ENCODE results near the gene FAM81A. TPM values are rescaled to one million over a fixed set of nuclear protein-coding genes. Genes with fewer than 3 reads are reported as not detected.

Gene FAM81A
- polyA plus RNA-seq, 1 donor (not counting 4 experiments of a cell fraction or from before 2014, with no cell fraction given) = 0.84 TPM

- TF ChIP-seq CTCF (optimal IDR thresholded peaks at IDR 0.05 in 1 of 3, IDR thresholded peaks at IDR 0.05 in 1 of 3, conservative IDR thresholded peaks at IDR 0.05 in 1 of 3; ENCODE audit: extremely low read depth in 1 of 3, insufficient read depth in 2 of 3, low read length in 3 of 3) = no peak
- no peak for TF ChIP-seq EZH2 (IDR thresholded peaks at IDR 0.05; ENCODE audit: low read length)
- dilution Hi-C loops (cut with MboI; ENCODE audit: extremely low pct_ligation_motif_present, low sequenced_read_pairs) = no loop called here
- Histone ChIP-seq H3K9me3 (ENCODE audit: control insufficient read depth, low read depth, low read length) (no peaks in the 10 kb centered on the region), H2AFZ (ENCODE audit: control insufficient read depth, low read length) (no peak overlapping the region), H3K4me2 (ENCODE audit: control insufficient read depth, extremely low read depth, insufficient read depth, low read depth, low read length) (no peak overlapping the region), H4K20me1 (ENCODE audit: control insufficient read depth, extremely low read depth, insufficient read depth, low read length) (no peaks in the 10 kb centered on the region), H3K79me2 (ENCODE audit: control insufficient read depth, insufficient read depth, low read length) (no peaks in the 10 kb centered on the region), H3K4me1 (ENCODE audit: control insufficient read depth, extremely low read depth, insufficient read depth, low read length) (peaks cover 13% of the 10 kb centered on the region), H3K4me3 (ENCODE audit: control insufficient read depth in 2 of 3, extremely low read depth in 1 of 3, insufficient read depth in 2 of 3, low read depth in 1 of 3, low read length in 3 of 3) (no peak overlapping the region), H3K9ac (ENCODE audit: control insufficient read depth, extremely low read depth, insufficient read depth, low read length) (no peak overlapping the region), H3K27ac (ENCODE audit: control insufficient read depth, insufficient read depth, low read length) (no peak overlapping the region), H3K9me1 (ENCODE audit: control insufficient read depth, extremely low read depth, insufficient read depth, low read length) (no peaks in the 10 kb centered on the region), H3K36me3 (ENCODE audit: control insufficient read depth in 2 of 2, extremely low read depth in 1 of 2, insufficient read depth in 2 of 2, low read length in 2 of 2) (no peaks in the 10 kb centered on the region), H3K27me3 (ENCODE audit: control insufficient read depth, extremely low read depth, insufficient read depth, low read length) (peaks cover 19% of the 10 kb centered on the region)
- FAIRE-seq = no peak
- no peak for DNase-seq (ENCODE audit: low read depth, low spot score)
Measured at GRCh38 chr15:59434481-59434880, 3.5 kb upstream of the FAM81A start.

GRCh38 chr15:59436774-59437141, 1.2 kb upstream of the FAM81A start:
- Histone ChIP-seq H3K9me1 (ENCODE audit: control insufficient read depth, extremely low read depth, insufficient read depth, low read length) (no peaks in the 10 kb centered on the region), H3K9ac (ENCODE audit: control insufficient read depth, extremely low read depth, insufficient read depth, low read length) (no peak overlapping the region), H3K36me3 (ENCODE audit: control insufficient read depth in 2 of 2, extremely low read depth in 1 of 2, insufficient read depth in 2 of 2, low read length in 2 of 2) (no peaks in the 10 kb centered on the region), H3K27ac (ENCODE audit: control insufficient read depth, insufficient read depth, low read length) (no peak overlapping the region), H3K4me1 (ENCODE audit: control insufficient read depth, extremely low read depth, insufficient read depth, low read length) (peaks cover 13% of the 10 kb centered on the region), H3K79me2 (ENCODE audit: control insufficient read depth, insufficient read depth, low read length) (no peaks in the 10 kb centered on the region), H3K9me3 (ENCODE audit: control insufficient read depth, low read depth, low read length) (no peaks in the 10 kb centered on the region), H2AFZ (ENCODE audit: control insufficient read depth, low read length) (no peak overlapping the region), H4K20me1 (ENCODE audit: control insufficient read depth, extremely low read depth, insufficient read depth, low read length) (no peaks in the 10 kb centered on the region), H3K4me3 (ENCODE audit: control insufficient read depth in 2 of 3, extremely low read depth in 1 of 3, insufficient read depth in 2 of 3, low read depth in 1 of 3, low read length in 3 of 3) (no peak overlapping the region), H3K27me3 (ENCODE audit: control insufficient read depth, extremely low read depth, insufficient read depth, low read length) (peaks cover 19% of the 10 kb centered on the region), H3K4me2 (ENCODE audit: control insufficient read depth, extremely low read depth, insufficient read depth, low read depth, low read length) (no peak overlapping the region)
- FAIRE-seq (peak; percentile 61), DNase-seq (ENCODE audit: low read depth, low spot score) (no peak)
- dilution Hi-C loops (cut with MboI; ENCODE audit: extremely low pct_ligation_motif_present, low sequenced_read_pairs) = no loop called here
- TF ChIP-seq CTCF (optimal IDR thresholded peaks at IDR 0.05 in 1 of 3, IDR thresholded peaks at IDR 0.05 in 1 of 3, conservative IDR thresholded peaks at IDR 0.05 in 1 of 3; ENCODE audit: extremely low read depth in 1 of 3, insufficient read depth in 2 of 3, low read length in 3 of 3) = no peak
- no peak for TF ChIP-seq EZH2 (IDR thresholded peaks at IDR 0.05; ENCODE audit: low read length)
